Lower leg skin (tissue), 4 donors: ENCODE data around the gene ZP3. TPM values are rescaled to one million over a fixed set of nuclear protein-coding genes. Genes with fewer than 3 reads are reported as not detected.
"Not testable (repeated sequence)": the region's sequence is repeated elsewhere in the genome, so short reads cannot be mapped to it uniquely, and the experiment has no call there.

Experiments used
- DNase-seq, 2 donors: peaks; one replicate each; pipeline ENCODE4 v3.0.0-alpha.2; 2019; ENCODE audit warnings: low spot score in 2 of 2
- H3K4me3 ChIP-seq: fragments of 200-600 bp; sonication (generic); 2 replicates; pipeline ENCODE4 v1.5.1; 2017; ENCODE audit warnings: mild to moderate bottlenecking, low read depth; ENCODE audit not compliant: poor library complexity, severe bottlenecking
- WGBS, 2 donors: methylation state at CpG; one replicate each; pipeline ENCODE4 v1.1.5; 2018; 5-methylcytosine and 5-hydroxymethylcytosine counted together
- intact Hi-C: fragments of 100-400 bp; cut with DNase I; formaldehyde crosslinking; loops from one replicate; pipeline ENCODE4 v1.15.0; 2023; ENCODE audit warnings: low total_unique reads
- total RNA-seq, 4 donors: library from RNA; depleted of rRNA; stranded (reverse); fragments of >200 nt; gene quantifications; one replicate each; pipeline ENCODE4 v1.1.0, GENCODE V29; 2016

Gene ZP3
- total RNA-seq, 4 donors from 2014 or later, result 2.6 to 11.7 (median 4.0) TPM

- H3K4me3 ChIP-seq, intact Hi-C loops: not testable (repeated sequence)
- WGBS, 2 donors, result 33 to 52% methylated on average over 1 to 2 of the region's 4 CpGs
- peak in 1 of 2 donors; percentile 9 for DNase-seq
Measured at GRCh38 chr7:76458504-76458903, 33.8 kb downstream of the ZP3 start.

- DNase-seq, result peak in 1 of 2 donors; percentile 54
- intact Hi-C loops, H3K4me3 ChIP-seq: not testable (repeated sequence)
- 85 to 89% methylated on average over 14 of the region's 20 CpGs for WGBS, 2 donors
Measured at GRCh38 chr7:76460767-76461166, 36.0 kb downstream of the ZP3 start.

- WGBS, 2 donors, result no CpG with 5 or more reads among the region's 54 CpGs
Measured at GRCh38 chr7:76461464-76462101, 36.8 kb downstream of the ZP3 start, which contains the start of gene DTX2. Gene DTX2, plus strand, starts transcription at chr7:76461709. Its CDS starts 18,801 bp downstream, at chr7:76480510.

GRCh38 chr7:76462271-76462882, 37.6 kb downstream of the ZP3 start:
- DNase-seq, intact Hi-C loops, H3K4me3 ChIP-seq: not testable (repeated sequence)
- no CpG with 5 or more reads among the region's 17 CpGs for WGBS, 2 donors

More at GRCh38 chr7:76461464-76462101, 36.8 kb downstream of the ZP3 start, which contains the start of gene DTX2:
- DNase-seq, result peak in 1 of 2 donors; percentile 88
- intact Hi-C loops, result not testable (repeated sequence)
- H3K4me3 ChIP-seq, result peak within 1 kb of the TSS; percentile 58

- H3K4me3 ChIP-seq, intact Hi-C loops: not testable (repeated sequence)
- DNase-seq, result peak in 1 of 2 donors; percentile 65
- WGBS, 2 donors, result 73 to 79% methylated on average over 3 to 5 of the region's 5 CpGs
Measured at GRCh38 chr7:76464959-76465358, 40.2 kb downstream of the ZP3 start.

GRCh38 chr7:76465950-76466349, 41.2 kb downstream of the ZP3 start:
- intact Hi-C loops, H3K4me3 ChIP-seq, DNase-seq: not testable (repeated sequence)
- no CpG with 5 or more reads among the region's 8 CpGs for WGBS, 2 donors

GRCh38 chr7:76467743-76468404, 43.1 kb downstream of the ZP3 start:
- H3K4me3 ChIP-seq, intact Hi-C loops: not testable (repeated sequence)
- WGBS, 2 donors, result 45 to 46% methylated on average over 11 of the region's 14 CpGs
- DNase-seq, result peak; percentile 72 to 91

GRCh38 chr7:76471556-76472221, 46.9 kb downstream of the ZP3 start:
- H3K4me3 ChIP-seq, DNase-seq, intact Hi-C loops: not testable (repeated sequence)
- WGBS, 2 donors, result 91 to 95% methylated on average over 4 to 9 of the region's 10 CpGs

GRCh38 chr7:76473097-76473496, 48.3 kb downstream of the ZP3 start:
- DNase-seq, intact Hi-C loops, H3K4me3 ChIP-seq: not testable (repeated sequence)
- 92 to 100% methylated on average over 1 to 4 of the region's 6 CpGs for WGBS, 2 donors

- WGBS, 2 donors, result 80% methylated on average over 1 of the region's 11 CpGs; no CpG with 5 or more reads in 1 of the 2 donors
Measured at GRCh38 chr7:76476280-76476679, 51.5 kb downstream of the ZP3 start.

GRCh38 chr7:76476742-76477474, 52.2 kb downstream of the ZP3 start:
- WGBS, 2 donors, result 50 to 52% methylated on average over 6 to 12 of the region's 24 CpGs
- DNase-seq, intact Hi-C loops, H3K4me3 ChIP-seq: not testable (repeated sequence)

More at GRCh38 chr7:76476280-76476679, 51.5 kb downstream of the ZP3 start:
- intact Hi-C loops, DNase-seq, H3K4me3 ChIP-seq: not testable (repeated sequence)

- H3K4me3 ChIP-seq, intact Hi-C loops, DNase-seq: not testable (repeated sequence)
- 72 to 83% methylated on average over 7 to 10 of the region's 11 CpGs for WGBS, 2 donors
Measured at GRCh38 chr7:76479628-76480027, 54.9 kb downstream of the ZP3 start.

GRCh38 chr7:76480403-76481253, 55.9 kb downstream of the ZP3 start:
- DNase-seq, intact Hi-C loops: not testable (repeated sequence)

More at GRCh38 chr7:76480403-76481253, 55.9 kb downstream of the ZP3 start:
- 77 to 89% methylated on average over 15 to 28 of the region's 29 CpGs for WGBS, 2 donors
- H3K4me3 ChIP-seq, result not testable (repeated sequence)
